H9 (cell line): ENCODE measurements around the gene TRAF6. TPM values are rescaled to one million over a fixed set of nuclear protein-coding genes. Genes with fewer than 3 reads are reported as not detected.

ENCODE experiments used
- DNase-seq: peaks from one replicate; pipeline ENCODE4 v3.0.0-alpha.2; 2017
- H2AFZ ChIP-seq: one replicate; pipeline ENCODE4 v1.6.1; 2013; ENCODE audit warnings: mild to moderate bottlenecking, low read length, control low read depth, moderate library complexity
- H2AK5ac ChIP-seq: 2 replicates; pipeline ENCODE4 v1.6.1; 2013; ENCODE audit warnings: low read length, control low read depth, mixed read lengths; ENCODE audit not compliant: insufficient read length
- H2BK120ac ChIP-seq: one replicate; pipeline ENCODE4 v1.6.1; 2013; ENCODE audit warnings: low read depth, mild to moderate bottlenecking, low read length, control low read depth, inconsistent platforms; ENCODE audit not compliant: poor library complexity, severe bottlenecking
- H2BK12ac ChIP-seq: 2 replicates; pipeline ENCODE4 v1.6.1; 2013; ENCODE audit warnings: low read length, control low read depth, mixed read lengths, low read depth; ENCODE audit not compliant: insufficient read length
- H2BK15ac ChIP-seq: 2 replicates; pipeline ENCODE4 v1.6.1; 2013; ENCODE audit warnings: low read depth, low read length, control low read depth
- H2BK20ac ChIP-seq: one replicate; pipeline ENCODE4 v1.6.1; 2013; ENCODE audit warnings: low read depth, mild to moderate bottlenecking, low read length, control low read depth, inconsistent platforms; ENCODE audit not compliant: poor library complexity, severe bottlenecking
- H2BK5ac ChIP-seq: 2 replicates; pipeline ENCODE4 v1.6.1; 2013; ENCODE audit warnings: low read length, control low read depth, mixed read lengths; ENCODE audit not compliant: insufficient read length
- H3K14ac ChIP-seq: 2 replicates; pipeline ENCODE4 v1.6.1; 2013; ENCODE audit warnings: low read length, control low read depth; ENCODE audit not compliant: insufficient read depth
- H3K18ac ChIP-seq: 2 replicates; pipeline ENCODE4 v1.6.1; 2013; ENCODE audit warnings: low read depth, mild to moderate bottlenecking, mixed read lengths, low read length, control low read depth; ENCODE audit not compliant: insufficient read length
- H3K23ac ChIP-seq: 2 replicates; pipeline ENCODE4 v1.6.1; 2013; ENCODE audit warnings: low read length, control low read depth, mixed read lengths, low read depth; ENCODE audit not compliant: insufficient read length
- H3K23me2 ChIP-seq: 2 replicates; pipeline ENCODE4 v1.6.1; 2013; ENCODE audit warnings: low read depth, mild to moderate bottlenecking, mixed read lengths, low read length, control low read depth; ENCODE audit not compliant: insufficient read length, poor library complexity, severe bottlenecking
- H3K27ac ChIP-seq: 2 replicates; pipeline ENCODE4 v1.5.1; 2013; ENCODE audit warnings: low read length, control low read depth, mixed read lengths, low read depth; ENCODE audit not compliant: insufficient read length
- H3K27me3 ChIP-seq: 2 replicates; pipeline ENCODE4 v1.6.1; 2013; ENCODE audit warnings: low read length, control low read depth, inconsistent platforms; ENCODE audit not compliant: insufficient read depth
- H3K4ac ChIP-seq: 2 replicates; pipeline ENCODE4 v1.6.1; 2013; ENCODE audit warnings: low read depth, mild to moderate bottlenecking, control low read depth, inconsistent platforms, low read length, moderate library complexity
- H3K4me1 ChIP-seq: 2 replicates; pipeline ENCODE4 v1.6.1; 2013; ENCODE audit warnings: low read length, control low read depth, inconsistent platforms; ENCODE audit not compliant: insufficient read depth
- H3K4me2 ChIP-seq: 2 replicates; pipeline ENCODE4 v1.6.1; 2013; ENCODE audit warnings: low read length, control low read depth, mixed read lengths; ENCODE audit not compliant: insufficient read length, insufficient read depth
- H3K56ac ChIP-seq: 2 replicates; pipeline ENCODE4 v1.6.1; 2013; ENCODE audit warnings: low read depth, mild to moderate bottlenecking, mixed read lengths, low read length, control low read depth; ENCODE audit not compliant: insufficient read length
- H3K79me1 ChIP-seq: 2 replicates; pipeline ENCODE4 v1.6.1; 2013; ENCODE audit warnings: low read depth, mild to moderate bottlenecking, moderate library complexity, low read length, control low read depth, inconsistent platforms; ENCODE audit not compliant: insufficient read depth, poor library complexity, severe bottlenecking
- H3K79me2 ChIP-seq: 2 replicates; pipeline ENCODE4 v1.6.1; 2013; ENCODE audit warnings: low read length, control low read depth, inconsistent platforms; ENCODE audit not compliant: insufficient read depth
- H3K9ac ChIP-seq: 2 replicates; pipeline ENCODE4 v1.6.1; 2013; ENCODE audit warnings: low read length, control low read depth, mixed read lengths; ENCODE audit not compliant: insufficient read length; ENCODE audit errors: extremely low read depth
- H3K9me3 ChIP-seq: one replicate; pipeline ENCODE4 v1.6.1; 2013; ENCODE audit warnings: low read depth, low read length, inconsistent platforms; ENCODE audit not compliant: control insufficient read depth
- H3T11ph ChIP-seq: one replicate; pipeline ENCODE4 v1.6.1; 2013; ENCODE audit warnings: mild to moderate bottlenecking, low read length, control low read depth, inconsistent platforms
- H4K20me1 ChIP-seq: one replicate; pipeline ENCODE4 v1.6.1; 2013; ENCODE audit not compliant: control insufficient read depth, insufficient read length, insufficient read depth
- H4K5ac ChIP-seq: 2 replicates; pipeline ENCODE4 v1.6.1; 2013; ENCODE audit warnings: low read depth, mild to moderate bottlenecking, mixed read lengths, low read length, control low read depth; ENCODE audit not compliant: insufficient read length
- H4K8ac ChIP-seq: replicated peaks from 2 replicates; pipeline ENCODE4 v1.6.1; 2013; ENCODE audit warnings: low read length, control low read depth, mixed read lengths, low read depth; ENCODE audit not compliant: insufficient read length
- H4K91ac ChIP-seq: 2 replicates; pipeline ENCODE4 v1.6.1; 2013; ENCODE audit warnings: low read depth, mild to moderate bottlenecking, moderate library complexity, mixed read lengths, low read length, control low read depth; ENCODE audit not compliant: insufficient read length
- H3K27ac Mint-ChIP-seq, 3 experiments: 2 replicates in 2 of 3; 3 replicates in 1 of 3; pipeline ENCODE4 v1.8.0; 2020 to 2021; ENCODE audit warnings: mixed read lengths in 3 of 3, mild to moderate bottlenecking in 1 of 3, moderate library complexity in 1 of 3
- H3K27me3 Mint-ChIP-seq: 2 replicates; pipeline ENCODE4 v1.8.0; 2021; ENCODE audit warnings: low read depth, mild to moderate bottlenecking, moderate library complexity, mixed read lengths
- H3K36me3 Mint-ChIP-seq, 3 experiments: 2 replicates in 2 of 3; 3 replicates in 1 of 3; pipeline ENCODE4 v1.8.0; 2020 to 2021; ENCODE audit warnings: low read depth in 3 of 3, mixed read lengths in 3 of 3; ENCODE audit not compliant: insufficient read depth in 1 of 3
- H3K4me1 Mint-ChIP-seq, 2 experiments: 2 replicates each; pipeline ENCODE4 v1.8.0; 2020; ENCODE audit warnings: mixed read lengths in 2 of 2
- H3K4me3 Mint-ChIP-seq, 2 experiments: 2 replicates in 1 of 2; 3 replicates in 1 of 2; pipeline ENCODE4 v1.8.0; 2020 to 2021; ENCODE audit warnings: mild to moderate bottlenecking in 2 of 2, mixed read lengths in 2 of 2, moderate library complexity in 1 of 2
- H3K9me3 Mint-ChIP-seq, 2 experiments: 2 replicates in 1 of 2; 3 replicates in 1 of 2; pipeline ENCODE4 v1.8.0; 2020; ENCODE audit warnings: mild to moderate bottlenecking in 2 of 2, mixed read lengths in 2 of 2, moderate library complexity in 1 of 2
- WGBS: extraction: QIAGEN DNeasy Blood & Tissue Kit; methylation state at CpG from one replicate; pipeline ENCODE4 v1.1.7; 2013; ENCODE audit warnings: missing lambda C conversion rate, low lambda C conversion rate, mixed read lengths; ENCODE audit not compliant: insufficient read length; ENCODE audit errors: extremely low coverage; 5-methylcytosine and 5-hydroxymethylcytosine counted together
- total RNA-seq: library from RNA; stranded (reverse); gene quantifications from 2 replicates; pipeline ENCODE4 v1.2.1, GENCODE V29; 2021
- TF ChIP-seq, protein P1 (sequence below): fragments of 200-600 bp; sonication (generic); conservative IDR thresholded peaks from 3 replicates; pipeline ENCODE4 v1.8.0; 2021; ENCODE audit warnings: antibody characterized with exemption, mild to moderate bottlenecking

Gene TRAF6
- total RNA-seq, 1 experiment from 2014 or later, result 9.9 TPM

DNA sequence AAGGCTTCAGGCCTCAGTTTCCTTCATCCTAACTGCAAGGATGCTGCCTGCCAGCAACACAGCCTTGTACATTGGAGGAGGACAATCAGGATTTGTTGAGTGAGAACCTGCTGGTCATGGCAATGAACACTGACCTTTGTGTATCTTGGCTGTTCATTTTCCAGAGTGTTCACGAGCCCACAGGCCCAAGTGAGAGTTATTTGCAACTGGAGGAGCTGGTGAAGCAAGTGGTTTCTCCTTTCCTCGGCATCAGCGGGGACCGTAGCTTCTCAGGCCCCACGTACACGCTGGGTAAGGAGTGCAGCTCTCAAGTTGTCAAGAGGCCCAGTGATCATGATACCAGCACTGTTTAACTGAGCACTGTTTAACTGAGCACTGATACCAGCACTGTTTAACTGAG lies 59.0 kb downstream of the TRAF6 start:
- no peaks in the 10 kb centered on the region; the same call in none of the 2 replicates for H3K27me3 Mint-ChIP-seq
- no peak overlapping the region for H4K5ac ChIP-seq
- H3K23ac ChIP-seq, result no peak overlapping the region
- H3K14ac ChIP-seq, result no peak overlapping the region
- H3T11ph ChIP-seq, result no peak overlapping the region
- TF ChIP-seq, protein P1, sequence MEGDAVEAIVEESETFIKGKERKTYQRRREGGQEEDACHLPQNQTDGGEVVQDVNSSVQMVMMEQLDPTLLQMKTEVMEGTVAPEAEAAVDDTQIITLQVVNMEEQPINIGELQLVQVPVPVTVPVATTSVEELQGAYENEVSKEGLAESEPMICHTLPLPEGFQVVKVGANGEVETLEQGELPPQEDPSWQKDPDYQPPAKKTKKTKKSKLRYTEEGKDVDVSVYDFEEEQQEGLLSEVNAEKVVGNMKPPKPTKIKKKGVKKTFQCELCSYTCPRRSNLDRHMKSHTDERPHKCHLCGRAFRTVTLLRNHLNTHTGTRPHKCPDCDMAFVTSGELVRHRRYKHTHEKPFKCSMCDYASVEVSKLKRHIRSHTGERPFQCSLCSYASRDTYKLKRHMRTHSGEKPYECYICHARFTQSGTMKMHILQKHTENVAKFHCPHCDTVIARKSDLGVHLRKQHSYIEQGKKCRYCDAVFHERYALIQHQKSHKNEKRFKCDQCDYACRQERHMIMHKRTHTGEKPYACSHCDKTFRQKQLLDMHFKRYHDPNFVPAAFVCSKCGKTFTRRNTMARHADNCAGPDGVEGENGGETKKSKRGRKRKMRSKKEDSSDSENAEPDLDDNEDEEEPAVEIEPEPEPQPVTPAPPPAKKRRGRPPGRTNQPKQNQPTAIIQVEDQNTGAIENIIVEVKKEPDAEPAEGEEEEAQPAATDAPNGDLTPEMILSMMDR, result no peak
- no peak overlapping the region for H2BK5ac ChIP-seq
- no peak overlapping the region for H3K4ac ChIP-seq
- peaks cover 30 to 38% of the 10 kb centered on the region in 2 experiments for H3K4me1 Mint-ChIP-seq
- H4K91ac ChIP-seq, result no peak overlapping the region
- no peak overlapping the region for H3K56ac ChIP-seq
- no peaks in the 10 kb centered on the region for H3K27me3 ChIP-seq
- WGBS, result no CpG with 5 or more reads among the region's 6 CpGs
- H3K9me3 ChIP-seq, result no peaks in the 10 kb centered on the region
- H3K18ac ChIP-seq, result no peak overlapping the region
- no peaks in the 10 kb centered on the region; a peak in 1 of 5 replicates for H3K9me3 Mint-ChIP-seq
- no peak overlapping the region for H4K8ac ChIP-seq
- H3K23me2 ChIP-seq, result no peaks in the 10 kb centered on the region
- no peak for DNase-seq
- H2AK5ac ChIP-seq, result no peak overlapping the region
- H2BK15ac ChIP-seq, result no peak overlapping the region
- no peak overlapping the region for H2AFZ ChIP-seq
- H3K36me3 Mint-ChIP-seq, result peaks cover 0 to 7% (median 0%) of the 10 kb centered on the region in 3 experiments; a peak in 3 of 7 replicates
- H3K9ac ChIP-seq, result no peak overlapping the region
- H2BK12ac ChIP-seq, result no peak overlapping the region
- no peak overlapping the region for H2BK120ac ChIP-seq
- H3K4me3 Mint-ChIP-seq, result no peak overlapping the region
- no peaks in the 10 kb centered on the region for H3K79me2 ChIP-seq
- no peaks in the 10 kb centered on the region; the same call in 1 of the 2 replicates for H3K4me1 ChIP-seq
- no peak overlapping the region for H3K27ac ChIP-seq
- no peaks in the 10 kb centered on the region for H4K20me1 ChIP-seq
- H2BK20ac ChIP-seq, result no peak overlapping the region
- no peaks in the 10 kb centered on the region for H3K79me1 ChIP-seq
- no peak overlapping the region for H3K4me2 ChIP-seq
- no peak overlapping the region for H3K27ac Mint-ChIP-seq
